Measurements from ENCODE around the gene E2F4.

E2F4 gene

GRCh38 chr16:67213197-67214019 lies 21.5 kb downstream of the E2F4 start:
- Mint-ChIP-seq H3K4me1 (ENCODE audit: low read depth) (no peaks in the 10 kb centered on the region), H3K4me3 (no peak overlapping the region), H3K27me3 (no peaks in the 10 kb centered on the region), H3K27ac (no peak overlapping the region), H3K9me3 (no peaks in the 10 kb centered on the region), H3K36me3 (ENCODE audit: low read depth) (peaks cover 2% of the 10 kb centered on the region)
- DNase-seq = no peak

DNA sequence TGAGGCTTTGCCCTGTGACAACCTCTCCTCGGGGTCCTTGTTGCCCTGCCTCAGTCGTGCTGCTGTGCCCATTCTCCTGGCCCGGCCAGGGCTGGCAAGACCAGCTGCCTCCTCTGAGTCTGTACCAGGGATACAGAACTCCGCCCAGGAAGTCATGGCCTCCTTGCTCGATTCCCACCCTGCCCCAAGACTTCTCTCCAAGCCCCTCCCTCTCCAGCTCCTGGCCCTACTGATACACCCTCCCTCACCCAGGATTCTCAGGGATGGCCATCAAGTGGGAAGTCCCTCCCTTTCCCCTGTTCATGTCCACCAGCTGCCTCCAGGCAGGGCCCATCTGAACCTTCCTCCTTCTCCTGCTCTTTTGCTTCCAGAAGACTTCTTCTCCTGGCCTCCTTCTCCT lies 23.8 kb downstream of the E2F4 start:
- Mint-ChIP-seq H3K27ac (no peak overlapping the region), H3K4me1 (ENCODE audit: low read depth) (no peaks in the 10 kb centered on the region), H3K36me3 (ENCODE audit: low read depth) (peaks cover 2% of the 10 kb centered on the region), H3K4me3 (no peak overlapping the region), H3K9me3 (no peaks in the 10 kb centered on the region), H3K27me3 (no peaks in the 10 kb centered on the region)
- no peak for DNase-seq

- H3K27ac Mint-ChIP-seq = no peak overlapping the region
- no peaks in the 10 kb centered on the region for H3K27me3 Mint-ChIP-seq
- no peak for DNase-seq
- no peaks in the 10 kb centered on the region for H3K9me3 Mint-ChIP-seq
- H3K4me3 Mint-ChIP-seq = no peak overlapping the region
- peaks cover 2% of the 10 kb centered on the region for H3K36me3 Mint-ChIP-seq (ENCODE audit: low read depth)
- H3K4me1 Mint-ChIP-seq (ENCODE audit: low read depth) = no peaks in the 10 kb centered on the region
These were observed 24.9 kb downstream of the E2F4 start for GRCh38 chr16:67216612-67217490.

- no peak for DNase-seq
- peaks cover 52% of the 10 kb centered on the region for H3K4me1 Mint-ChIP-seq (ENCODE audit: low read depth)
- H3K27ac Mint-ChIP-seq = peak overlapping the region; percentile 35
These were observed 32.0 kb downstream of the E2F4 start for GRCh38 chr16:67223992-67224391.

GRCh38 chr16:67226295-67226803 lies 34.4 kb downstream of the E2F4 start:
- Mint-ChIP-seq H3K36me3 (ENCODE audit: low read depth) (peaks cover 48% of the 10 kb centered on the region), H3K9me3 (no peaks in the 10 kb centered on the region), H3K4me1 (ENCODE audit: low read depth) (peaks cover 55% of the 10 kb centered on the region), H3K27ac (peak overlapping the region; percentile 99), H3K27me3 (no peaks in the 10 kb centered on the region), H3K4me3 (peak overlapping the region; percentile 98)
- DNase-seq = no peak

More at GRCh38 chr16:67223992-67224391, 32.0 kb downstream of the E2F4 start:
- H3K4me3 Mint-ChIP-seq = no peak overlapping the region
- H3K27me3 Mint-ChIP-seq = no peaks in the 10 kb centered on the region
- no peaks in the 10 kb centered on the region for H3K9me3 Mint-ChIP-seq
- peaks cover 24% of the 10 kb centered on the region for H3K36me3 Mint-ChIP-seq (ENCODE audit: low read depth)

DNA sequence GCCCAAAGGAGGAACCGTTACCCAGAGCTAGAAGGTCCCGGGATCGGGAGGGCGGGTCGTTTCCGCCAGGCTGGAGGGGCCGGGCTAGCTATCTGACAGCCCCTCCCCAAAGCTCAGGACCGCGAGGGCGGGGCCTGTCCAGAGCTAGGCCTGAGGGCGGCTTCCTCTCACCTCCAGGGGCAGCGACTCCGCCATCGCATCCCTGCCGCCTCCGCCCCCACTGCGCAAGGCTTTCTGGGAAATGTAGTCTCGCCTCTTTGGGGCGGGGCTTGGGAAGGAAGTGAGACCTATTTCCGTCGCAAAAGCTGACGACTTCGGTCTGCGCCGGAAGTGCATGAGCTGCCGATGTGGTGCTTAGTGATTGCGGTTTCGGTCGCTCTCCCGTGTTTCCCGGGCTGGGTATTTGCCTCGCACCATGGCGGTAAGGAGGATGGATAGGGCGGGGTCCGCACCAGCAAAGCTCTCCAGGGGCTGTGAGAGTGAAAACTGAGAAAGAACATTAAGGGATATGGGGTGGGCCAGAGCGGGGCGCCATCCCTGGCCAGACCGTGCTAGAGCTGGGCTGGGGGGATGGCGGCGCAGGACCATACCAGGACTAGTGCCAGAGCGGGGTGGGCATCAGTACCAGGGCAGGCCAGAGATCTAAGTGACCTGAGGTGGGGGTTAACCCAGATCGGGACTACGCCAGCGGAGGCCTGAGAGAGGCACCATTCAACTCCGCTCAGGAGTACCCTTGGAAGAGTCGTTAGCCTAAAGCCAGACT lies 35.0 kb downstream of the E2F4 start, which contains the start of gene TMEM208:
Gene TMEM208, plus strand, starts transcription at position 327 of the 763 bp plus-strand sequence. Its CDS starts 89 bp downstream, at position 416.
- no peaks in the 10 kb centered on the region for H3K27me3 Mint-ChIP-seq
- peak within 1 kb of the TSS; percentile 99 for H3K27ac Mint-ChIP-seq
- H3K9me3 Mint-ChIP-seq = no peaks in the 10 kb centered on the region
- peak within 1 kb of the TSS; percentile 98 for H3K4me3 Mint-ChIP-seq
- peaks cover 54% of the 10 kb centered on the region for H3K36me3 Mint-ChIP-seq (ENCODE audit: low read depth)
- peak; percentile 99 for DNase-seq
- H3K4me1 Mint-ChIP-seq (ENCODE audit: low read depth) = peaks cover 55% of the 10 kb centered on the region

GRCh38 chr16:67227567-67227921 lies 35.6 kb downstream of the E2F4 start:
- peak overlapping the region; percentile 98 for H3K4me3 Mint-ChIP-seq
- peaks cover 55% of the 10 kb centered on the region for H3K4me1 Mint-ChIP-seq (ENCODE audit: low read depth)
- no peaks in the 10 kb centered on the region for H3K27me3 Mint-ChIP-seq
- peak overlapping the region; percentile 99 for H3K27ac Mint-ChIP-seq
- peaks cover 60% of the 10 kb centered on the region for H3K36me3 Mint-ChIP-seq (ENCODE audit: low read depth)
- H3K9me3 Mint-ChIP-seq = no peaks in the 10 kb centered on the region
- no peak for DNase-seq

DNA sequence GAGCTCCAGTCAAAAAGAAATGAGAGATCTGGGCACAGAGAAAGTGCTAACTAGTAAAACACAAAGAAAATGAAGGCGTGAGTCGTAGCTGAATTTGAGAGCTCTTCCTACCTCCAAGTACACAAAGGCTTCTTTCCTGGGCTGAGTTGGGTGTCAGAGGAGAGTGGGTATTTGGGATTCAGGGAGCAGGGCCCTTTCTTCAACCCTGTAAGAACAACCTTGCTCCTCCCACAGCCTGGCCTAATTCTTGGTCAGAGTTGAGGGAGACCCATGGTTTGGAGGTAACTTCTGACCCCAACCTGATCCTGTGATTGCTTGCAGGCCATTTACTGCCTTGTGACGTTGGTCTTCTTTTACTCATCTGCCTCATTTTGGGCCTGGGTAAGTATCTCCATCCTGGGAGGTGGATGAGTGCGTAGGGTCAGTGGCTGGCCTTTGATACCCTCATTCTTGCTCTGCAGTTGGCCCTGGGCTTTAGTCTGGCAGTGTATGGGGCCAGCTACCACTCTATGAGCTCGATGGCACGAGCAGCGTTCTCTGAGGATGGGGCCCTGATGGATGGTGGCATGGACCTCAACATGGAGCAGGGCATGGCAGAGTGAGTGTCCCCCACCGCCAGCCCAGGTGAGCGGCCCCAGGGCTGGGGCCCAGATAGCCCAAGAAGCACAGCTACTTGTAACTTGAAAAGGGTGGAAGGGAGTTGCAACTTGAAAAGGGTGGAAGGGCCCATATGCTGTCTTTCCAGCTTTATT lies 36.3 kb downstream of the E2F4 start:
- H3K27ac Mint-ChIP-seq = peak overlapping the region; percentile 99
- peak overlapping the region; percentile 98 for H3K4me3 Mint-ChIP-seq
- H3K36me3 Mint-ChIP-seq (ENCODE audit: low read depth) = peaks cover 65% of the 10 kb centered on the region
- no peaks in the 10 kb centered on the region for H3K27me3 Mint-ChIP-seq
- H3K4me1 Mint-ChIP-seq (ENCODE audit: low read depth) = peaks cover 51% of the 10 kb centered on the region
- DNase-seq = no peak
- H3K9me3 Mint-ChIP-seq = no peaks in the 10 kb centered on the region

DNA sequence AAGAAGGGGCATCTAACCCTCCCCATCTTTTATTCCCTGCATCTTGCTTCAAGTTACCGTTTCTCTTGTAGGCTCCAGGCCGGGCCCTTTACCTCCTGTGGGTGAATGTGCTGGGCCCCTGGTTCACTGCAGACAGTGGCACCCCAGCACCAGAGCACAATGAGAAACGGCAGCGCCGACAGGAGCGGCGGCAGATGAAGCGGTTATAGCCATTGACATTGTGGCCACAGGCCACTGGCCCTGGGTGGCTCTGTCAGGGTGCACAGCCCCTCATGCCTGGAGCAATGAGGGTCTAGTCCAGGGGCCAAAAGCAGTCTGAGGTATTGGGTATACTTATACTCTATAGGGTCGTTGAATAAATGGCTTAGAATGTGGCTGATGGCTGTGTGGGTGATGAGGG lies 37.0 kb downstream of the E2F4 start:
- Mint-ChIP-seq H3K9me3 (no peaks in the 10 kb centered on the region), H3K4me1 (ENCODE audit: low read depth) (peaks cover 46% of the 10 kb centered on the region), H3K27ac (peak overlapping the region; percentile 99), H3K36me3 (ENCODE audit: low read depth) (peaks cover 72% of the 10 kb centered on the region), H3K27me3 (no peaks in the 10 kb centered on the region), H3K4me3 (peak overlapping the region; percentile 98)
- DNase-seq = no peak

GRCh38 chr16:67229906-67230808 lies 38.2 kb downstream of the E2F4 start:
- Mint-ChIP-seq H3K36me3 (ENCODE audit: low read depth) (peaks cover 84% of the 10 kb centered on the region), H3K27ac (peak overlapping the region; percentile 44), H3K4me1 (ENCODE audit: low read depth) (peaks cover 35% of the 10 kb centered on the region), H3K9me3 (no peaks in the 10 kb centered on the region), H3K4me3 (no peak overlapping the region), H3K27me3 (no peaks in the 10 kb centered on the region)
- DNase-seq = no peak

DNA sequence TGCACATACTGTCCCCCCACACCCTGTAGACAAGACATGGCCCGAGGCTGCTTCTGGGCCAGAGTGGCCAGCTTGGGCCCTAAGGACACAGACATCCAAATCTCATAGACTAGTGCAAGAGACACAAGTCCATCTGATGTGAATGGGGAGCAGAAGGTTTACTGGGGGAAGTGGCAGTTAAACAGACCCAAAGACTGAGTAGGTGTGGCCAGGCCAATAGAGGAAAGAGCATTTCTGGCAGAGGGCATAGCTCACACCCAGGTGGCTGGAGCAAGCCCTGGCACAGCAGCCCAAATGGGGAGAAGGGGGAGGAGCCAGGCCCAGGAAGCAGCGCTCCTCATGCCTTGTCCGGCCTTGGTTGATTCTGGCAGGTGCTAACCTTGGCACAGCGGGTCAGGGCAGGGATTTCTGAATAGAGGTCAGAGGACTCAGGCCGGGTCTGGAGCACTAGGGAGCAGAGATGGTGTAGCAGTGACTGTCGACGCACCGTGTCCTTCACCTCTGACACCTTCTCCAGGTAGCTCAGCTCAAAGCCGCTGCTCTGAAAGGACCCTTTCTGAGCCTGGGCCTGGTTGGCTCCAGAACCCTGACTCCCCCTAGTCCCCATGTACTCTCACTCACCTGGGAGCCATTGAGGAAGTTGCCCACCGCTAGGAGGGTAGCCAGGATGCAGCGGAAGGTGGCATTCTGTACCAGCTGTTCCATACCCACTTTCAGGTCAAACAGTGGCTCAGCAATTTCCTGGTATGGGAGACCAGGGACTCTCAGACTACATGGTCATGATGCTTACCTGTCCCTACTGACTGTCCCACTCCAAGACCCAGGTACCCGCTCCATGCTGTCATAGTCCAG lies 39.1 kb downstream of the E2F4 start:
- Mint-ChIP-seq H3K27me3 (no peaks in the 10 kb centered on the region), H3K36me3 (ENCODE audit: low read depth) (peaks cover 90% of the 10 kb centered on the region), H3K27ac (peak overlapping the region; percentile 29), H3K4me1 (ENCODE audit: low read depth) (peaks cover 28% of the 10 kb centered on the region), H3K9me3 (no peaks in the 10 kb centered on the region), H3K4me3 (no peak overlapping the region)
- no peak for DNase-seq

DNA sequence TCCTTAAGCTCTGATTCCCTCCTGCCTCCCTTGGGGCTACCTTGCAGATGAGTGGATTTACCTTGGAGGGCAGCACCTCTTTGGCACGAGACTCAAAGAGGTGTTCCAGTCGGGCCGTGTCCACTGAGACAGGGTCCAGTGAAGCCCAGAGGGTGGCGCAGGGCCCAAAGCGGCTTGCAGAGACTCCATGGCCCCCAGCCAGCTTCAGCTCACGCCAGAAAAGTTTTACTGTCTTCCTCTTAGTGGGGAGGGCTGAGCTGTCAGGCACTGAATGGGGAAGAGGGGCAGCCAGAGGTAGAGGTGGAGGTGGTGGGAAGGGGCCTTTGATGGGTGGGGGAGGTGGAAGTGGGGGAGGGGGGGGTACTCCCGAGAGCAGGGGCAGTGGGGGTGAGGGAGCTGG lies 41.6 kb downstream of the E2F4 start:
- H3K27me3 Mint-ChIP-seq = no peaks in the 10 kb centered on the region
- no peak for DNase-seq
- H3K4me1 Mint-ChIP-seq (ENCODE audit: low read depth) = peaks cover 11% of the 10 kb centered on the region
- no peaks in the 10 kb centered on the region for H3K9me3 Mint-ChIP-seq
- H3K36me3 Mint-ChIP-seq (ENCODE audit: low read depth) = peaks cover 95% of the 10 kb centered on the region
- no peak overlapping the region for H3K27ac Mint-ChIP-seq
- no peak overlapping the region for H3K4me3 Mint-ChIP-seq
